H1 (cell line): ENCODE results near the gene LCNL1.

ENCODE experiments used
- ATF2 ChIP-seq: IDR thresholded peaks from 2 replicates; pipeline ENCODE4 v1.6.1; 2012; ENCODE audit warnings: low read length, inconsistent platforms
- CEBPB ChIP-seq: IDR thresholded peaks from 2 replicates; pipeline ENCODE4 v1.6.1; 2012; ENCODE audit warnings: low read depth, low read length
- CHD1 ChIP-seq: IDR thresholded peaks from 2 replicates; pipeline ENCODE4 v1.6.1; 2012; ENCODE audit warnings: low read depth, low read length, improper control_type of control experiment
- CHD2 ChIP-seq: IDR thresholded peaks from 2 replicates; pipeline ENCODE4 v1.6.1; 2012; ENCODE audit warnings: low read length, improper control_type of control experiment
- CREB1 ChIP-seq: IDR thresholded peaks from 2 replicates; pipeline ENCODE4 v1.6.1; 2012; ENCODE audit warnings: inconsistent platforms
- CTCF ChIP-seq, 3 experiments: IDR thresholded peaks; 1 replicate in 2 of 3; 2 replicates in 1 of 3; pipeline versions ENCODE4 v1.5.1 to v1.6.1; 2011; ENCODE audit warnings: low read length in 3 of 3, mild to moderate bottlenecking in 3 of 3, inconsistent platforms in 2 of 3, low read depth in 1 of 3, moderate library complexity in 1 of 3; ENCODE audit not compliant: insufficient read depth in 1 of 3; ENCODE audit errors: control extremely low read depth in 1 of 3
- EZH2 ChIP-seq: fragments of 200-600 bp; sonication (generic); IDR thresholded peaks from 2 replicates; pipeline ENCODE4 v1.7.1; 2012; ENCODE audit warnings: low read depth, mild to moderate bottlenecking, moderate library complexity, low read length, inconsistent platforms; ENCODE audit not compliant: severe bottlenecking
- KDM1A ChIP-seq: fragments of 200-600, 300-600 bp; sonication (generic); IDR thresholded peaks from 2 replicates; pipeline ENCODE4 v1.7.1; 2016; ENCODE audit warnings: mild to moderate bottlenecking, low read length, borderline replicate concordance
- POLR2A ChIP-seq, 2 experiments: IDR thresholded peaks; 1 replicate in 1 of 2; 2 replicates in 1 of 2; pipeline ENCODE4 v1.6.1; 2011; ENCODE audit warnings: low read depth in 2 of 2, low read length in 2 of 2, mild to moderate bottlenecking in 2 of 2; ENCODE audit errors: control extremely low read depth in 1 of 2
- POLR2AphosphoS5 ChIP-seq: IDR thresholded peaks from 2 replicates; pipeline ENCODE4 v1.6.1; 2011; ENCODE audit warnings: low read depth, low read length
- SIN3A ChIP-seq, 2 experiments: IDR thresholded peaks in 1 of 2; conservative IDR thresholded peaks in 1 of 2; 2 replicates each; pipeline ENCODE4 v1.6.1; 2011 to 2012; ENCODE audit warnings: low read length in 2 of 2, improper control_type of control experiment in 1 of 2, low read depth in 1 of 2, mild to moderate bottlenecking in 1 of 2
- TEAD4 ChIP-seq: IDR thresholded peaks from 2 replicates; pipeline ENCODE4 v1.6.1; 2012; ENCODE audit warnings: low read depth, low read length, inconsistent platforms, mixed read lengths

- TF ChIP-seq KDM1A (no peak), CREB1 (no peak), CTCF (IDR thresholded peaks at IDR 0.05; ENCODE audit: control extremely low read depth in 1 of 3, insufficient read depth in 1 of 3, low read depth in 1 of 3, low read length in 3 of 3) (no peak), POLR2AphosphoS5 (no peak), POLR2A (IDR thresholded peaks at IDR 0.05; ENCODE audit: control extremely low read depth in 1 of 2, low read depth in 2 of 2, low read length in 2 of 2) (no peak), CEBPB (no peak), CHD2 (no peak), ATF2 (no peak), TEAD4 (no peak), CHD1 (no peak), EZH2 (no peak), SIN3A (conservative IDR thresholded peaks at IDR 0.05 in 1 of 2, IDR thresholded peaks at IDR 0.05 in 1 of 2; ENCODE audit: low read depth in 1 of 2, low read length in 2 of 2) (no peak)
Measured at GRCh38 chr9:136971746-136972145, 11.0 kb upstream of the LCNL1 start.
